A549 (cell line): ENCODE measurements around the gene ASH1L. TPM values are rescaled to one million over a fixed set of nuclear protein-coding genes. Genes with fewer than 3 reads are reported as not detected.

Experiments used
- ATAC-seq, 2 experiments: fragments of 200-7000 bp in 1 of 2; fragments of >200 bp in 1 of 2; cut with Nextera tagmentation in 1 of 2; cut with Tn5 transposase in 1 of 2; 3 replicates each; pipeline versions ENCODE4 v1.8.0 to v1.9.1; 2018 to 2020; ENCODE audit warnings: mild to moderate bottlenecking in 1 of 2, moderate library complexity in 1 of 2
- CTCF ChIA-PET: fragments of 300-600 bp; sonication (Branson Sonifier 250); formaldehyde crosslinking; extraction: SDS; loops from one replicate; lab custom pipeline; 2021; ENCODE audit warnings: antibody characterized with exemption, inconsistent platforms; lab: Yijun Ruan, JAX
- POLR2A ChIA-PET: fragments of 350-600 bp; formaldehyde crosslinking; extraction: SDS; loops from one replicate; lab custom pipeline; 2021; ENCODE audit warnings: antibody characterized with exemption, inconsistent platforms; lab: Yijun Ruan, JAX
- DNase-seq, 2 experiments: peaks; one replicate each; pipeline versions ENCODE4 v3.0.0 to v3.0.0-alpha.2; 2011 to 2016; ENCODE audit warnings: low read depth in 1 of 2, low spot score in 1 of 2
- FAIRE-seq: peaks from 2 replicates; lab custom pipeline; 2011; peaks lifted over from hg19 to GRCh38; lab: Jason Lieb, UNC
- H3K27ac ChIP-seq, 2 experiments: fragments of >200 bp; sonication (Bioruptor Twin); formaldehyde crosslinking; 3 replicates each; pipeline ENCODE4 v1.5.1; 2016 to 2017
- H3K4me1 ChIP-seq: fragments of >200 bp; sonication (Bioruptor Twin); formaldehyde crosslinking; 3 replicates; pipeline ENCODE4 v1.6.1; 2016
- H3K4me2 ChIP-seq: fragments of >200 bp; sonication (Bioruptor Twin); formaldehyde crosslinking; 3 replicates; pipeline ENCODE4 v1.6.1; 2016
- H3K4me3 ChIP-seq: fragments of >200 bp; sonication (Bioruptor Twin); formaldehyde crosslinking; 3 replicates; pipeline ENCODE4 v1.5.1; 2016
- H3K9me3 ChIP-seq: fragments of >200 bp; sonication (Bioruptor Twin); formaldehyde crosslinking; 3 replicates; pipeline ENCODE4 v1.6.1; 2016
- CEBPB ChIP-seq, 2 experiments: fragments of >200 bp in 1 of 2; sonication (Bioruptor Twin) in 1 of 2; formaldehyde crosslinking in 1 of 2; IDR thresholded peaks; 2 replicates each; pipeline ENCODE4 v1.6.1; 2012 to 2016
- CHD4 ChIP-seq: fragments of 200-600 bp; sonication (generic); IDR thresholded peaks from 2 replicates; pipeline ENCODE4 v1.6.1; 2016; ENCODE audit warnings: antibody characterized with exemption, mild to moderate bottlenecking, borderline replicate concordance
- EHF ChIP-seq: fragments of 250-450 bp; sonication (Bioruptor Pico); IDR thresholded peaks from 2 replicates; pipeline ENCODE4 v1.5.0; 2020; ENCODE audit warnings: mild to moderate bottlenecking
- EP300 ChIP-seq, 2 experiments: fragments of >200 bp; sonication (Bioruptor Twin); formaldehyde crosslinking; IDR thresholded peaks; 2 replicates in 1 of 2; 3 replicates in 1 of 2; pipeline ENCODE4 v1.6.1; 2016 to 2017
- FOSB ChIP-seq: fragments of 250-450 bp; sonication (Bioruptor Pico); IDR thresholded peaks from 2 replicates; pipeline ENCODE4 v1.5.0; 2020; ENCODE audit warnings: mild to moderate bottlenecking, moderate library complexity
- HEYL ChIP-seq: fragments of 250-450 bp; sonication (Bioruptor Pico); IDR thresholded peaks from 2 replicates; pipeline ENCODE4 v1.8.0; 2021; ENCODE audit warnings: mild to moderate bottlenecking, moderate library complexity
- HOXB5 ChIP-seq: fragments of 250-450 bp; sonication (Bioruptor Pico); IDR thresholded peaks from 2 replicates; pipeline ENCODE4 v1.5.0; 2020; ENCODE audit warnings: mild to moderate bottlenecking, moderate library complexity
- JUNB ChIP-seq: fragments of >200 bp; sonication (Bioruptor Twin); formaldehyde crosslinking; IDR thresholded peaks from 2 replicates; pipeline ENCODE4 v1.6.1; 2016
- MYC ChIP-seq: IDR thresholded peaks from 2 replicates; pipeline ENCODE4 v1.6.1; 2012; ENCODE audit warnings: mild to moderate bottlenecking, inconsistent platforms, low read length, improper control_type of control experiment, borderline replicate concordance
- NFE2L2 ChIP-seq: fragments of 150-350 bp; conservative IDR thresholded peaks from 2 replicates; pipeline ENCODE4 v1.6.1; 2014; ENCODE audit warnings: low read length
- PBX3 ChIP-seq: IDR thresholded peaks from 2 replicates; pipeline ENCODE4 v1.6.1; 2012
- POLR2AphosphoS2 ChIP-seq: conservative IDR thresholded peaks from 2 replicates; pipeline ENCODE4 v1.6.1; 2012; ENCODE audit warnings: low read length, improper control_type of control experiment, inconsistent platforms
- RARB ChIP-seq: fragments of 250-450 bp; sonication (Bioruptor Pico); IDR thresholded peaks from 2 replicates; pipeline ENCODE4 v1.8.0; 2021; ENCODE audit warnings: mild to moderate bottlenecking, moderate library complexity
- RFX5 ChIP-seq: fragments of 450-650 bp; IDR thresholded peaks from 2 replicates; pipeline ENCODE4 v1.7.1; 2014; ENCODE audit warnings: antibody characterized with exemption, mild to moderate bottlenecking, moderate library complexity
- RNF2 ChIP-seq: fragments of 200-600 bp; sonication (generic); IDR thresholded peaks from 2 replicates; pipeline ENCODE4 v1.6.1; 2016; ENCODE audit warnings: low read depth, mild to moderate bottlenecking, antibody characterized with exemption, moderate library complexity, borderline replicate concordance
- SMC3 ChIP-seq: fragments of >200 bp; sonication (Bioruptor Twin); formaldehyde crosslinking; IDR thresholded peaks from 3 replicates; pipeline ENCODE4 v1.6.1; 2018; ENCODE audit warnings: inconsistent platforms
- USF2 ChIP-seq: fragments of 450-650 bp; IDR thresholded peaks from 2 replicates; pipeline ENCODE4 v1.6.1; 2014; ENCODE audit warnings: antibody characterized with exemption
- ZNF302 ChIP-seq: fragments of 250-450 bp; sonication (Bioruptor Pico); IDR thresholded peaks from 2 replicates; pipeline ENCODE4 v1.9.0; 2021; ENCODE audit warnings: inconsistent platforms, mild to moderate bottlenecking, moderate library complexity
- ZSCAN20 ChIP-seq: fragments of 250-450 bp; sonication (Bioruptor Pico); IDR thresholded peaks from 2 replicates; pipeline ENCODE4 v1.8.0; 2022; ENCODE audit warnings: mild to moderate bottlenecking, moderate library complexity
- WGBS: methylation state at CpG from one replicate; pipeline ENCODE4 v1.1.6; 2017; ENCODE audit errors: missing lambda C conversion rate; 5-methylcytosine and 5-hydroxymethylcytosine counted together
- polyA plus RNA-seq, 4 experiments: library from polyadenylated mRNA; depleted of rRNA in 3 of 4; stranded (reverse); fragments of >200 nt; fragmentation: RNase III in 1 of 4; extraction: RNeasy Plus Mini Kit Qiagen cat#74134 plus additional on column Dnase treatment in 1 of 4; gene quantifications; 2 replicates in 3 of 4; 3 replicates in 1 of 4; pipeline ENCODE4 v1.2.3, GENCODE V29; 2011 to 2017
- TF ChIP-seq, protein P1 (sequence below): IDR thresholded peaks from 2 replicates; pipeline ENCODE4 v1.6.1; 2012; ENCODE audit warnings: low read depth, borderline replicate concordance

ASH1L gene
- polyA plus RNA-seq, 2 of the 4 experiments (the other 2 are of a cell fraction) = 10.0 to 32.8 TPM

- no peak overlapping the region for H3K27ac ChIP-seq
- H3K4me1 ChIP-seq = no peaks in the 10 kb centered on the region
- 85% methylated on average over 7 of the region's 7 CpGs for WGBS
- no peak for TF ChIP-seq HOXB5 (CRISPR knock-in tag)
- no peak for TF ChIP-seq HEYL
- no peak for TF ChIP-seq SMC3
- H3K4me2 ChIP-seq = no peak overlapping the region
- H3K9me3 ChIP-seq = no peaks in the 10 kb centered on the region
- DNase-seq = no peak
- POLR2A ChIA-PET = no interaction called here
- no peak for ATAC-seq
- H3K4me3 ChIP-seq = no peak overlapping the region
- CTCF ChIA-PET = interaction anchor here (0.6 to 1.4 kb wide), 3 partner anchors 9 to 52 kb away, joined by 3 read pairs; no protein-coding TSS in a partner anchor
- no peak for FAIRE-seq
These were observed 265.2 kb downstream of the ASH1L start for GRCh38 chr1:155297384-155297783.

DNA sequence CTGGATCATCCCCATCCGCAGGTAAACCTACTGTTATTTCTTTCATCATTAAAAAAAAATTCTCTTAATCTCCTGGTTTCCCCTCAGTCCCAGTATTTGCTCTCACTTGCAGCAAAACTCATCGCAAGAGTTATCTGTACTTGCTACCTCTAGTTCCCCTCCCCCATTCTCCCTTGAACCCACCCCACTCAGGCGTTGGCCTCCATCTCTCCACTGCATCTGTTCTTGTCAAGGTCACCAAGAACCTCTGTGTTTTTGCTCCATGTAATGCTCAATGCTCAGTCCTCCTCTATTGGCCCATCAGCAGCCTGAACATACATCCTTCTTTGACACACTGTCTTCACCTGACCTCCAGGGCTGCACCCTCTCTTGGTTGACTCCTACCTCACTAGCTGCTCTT, 265.9 kb downstream of the ASH1L start:
- Histone ChIP-seq H3K4me3 (no peak overlapping the region), H3K4me1 (no peaks in the 10 kb centered on the region), H3K9me3 (no peaks in the 10 kb centered on the region), H3K27ac (no peak overlapping the region), H3K4me2 (no peak overlapping the region)
- POLR2A ChIA-PET = no interaction called here
- CTCF ChIA-PET = interaction anchor here (1.4 kb wide), 1 partner anchor 26 kb away, joined by 3 read pairs; no protein-coding TSS in a partner anchor
- TF ChIP-seq SMC3 = no peak
- no peak for TF ChIP-seq RARB (CRISPR knock-in tag)
- TF ChIP-seq JUNB = no peak
- TF ChIP-seq HEYL = no peak
- TF ChIP-seq EP300 (IDR thresholded peaks at IDR 0.05) = no peak
- no peak for TF ChIP-seq PBX3
- no peak for TF ChIP-seq NFE2L2
- no peak for TF ChIP-seq ZSCAN20
- no peak for TF ChIP-seq CEBPB (IDR thresholded peaks at IDR 0.05)
- TF ChIP-seq POLR2AphosphoS2 = no peak
- TF ChIP-seq RNF2 = no peak
- TF ChIP-seq RFX5 = no peak
- TF ChIP-seq MYC = no peak
- TF ChIP-seq FOSB = no peak
- TF ChIP-seq CHD4 = no peak
- TF ChIP-seq, protein P1, sequence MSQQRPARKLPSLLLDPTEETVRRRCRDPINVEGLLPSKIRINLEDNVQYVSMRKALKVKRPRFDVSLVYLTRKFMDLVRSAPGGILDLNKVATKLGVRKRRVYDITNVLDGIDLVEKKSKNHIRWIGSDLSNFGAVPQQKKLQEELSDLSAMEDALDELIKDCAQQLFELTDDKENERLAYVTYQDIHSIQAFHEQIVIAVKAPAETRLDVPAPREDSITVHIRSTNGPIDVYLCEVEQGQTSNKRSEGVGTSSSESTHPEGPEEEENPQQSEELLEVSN = no peak
- no peak for DNase-seq
- WGBS = 61% methylated on average over 3 of the region's 3 CpGs
- no peak for ATAC-seq
- FAIRE-seq = no peak

- 61% methylated on average over 7 of the region's 7 CpGs for WGBS
- no peak for ATAC-seq
- POLR2A ChIA-PET = no interaction called here
These were observed 266.7 kb downstream of the ASH1L start for GRCh38 chr1:155295942-155296267.

More at GRCh38 chr1:155295942-155296267, 266.7 kb downstream of the ASH1L start:
- H3K27ac ChIP-seq = no peak overlapping the region
- TF ChIP-seq, protein P1 = no peak
- TF ChIP-seq EHF (CRISPR knock-in tag) (no peak), ZNF302 (CRISPR knock-in tag) (no peak), USF2 (no peak)
- no peaks in the 10 kb centered on the region for H3K9me3 ChIP-seq
- DNase-seq = no peak
- H3K4me3 ChIP-seq = no peak overlapping the region
- CTCF ChIA-PET = no interaction called here
- no peak for FAIRE-seq
- H3K4me2 ChIP-seq = no peak overlapping the region
- no peaks in the 10 kb centered on the region for H3K4me1 ChIP-seq
